ENCODE data around the gene BIRC3.

DNA sequence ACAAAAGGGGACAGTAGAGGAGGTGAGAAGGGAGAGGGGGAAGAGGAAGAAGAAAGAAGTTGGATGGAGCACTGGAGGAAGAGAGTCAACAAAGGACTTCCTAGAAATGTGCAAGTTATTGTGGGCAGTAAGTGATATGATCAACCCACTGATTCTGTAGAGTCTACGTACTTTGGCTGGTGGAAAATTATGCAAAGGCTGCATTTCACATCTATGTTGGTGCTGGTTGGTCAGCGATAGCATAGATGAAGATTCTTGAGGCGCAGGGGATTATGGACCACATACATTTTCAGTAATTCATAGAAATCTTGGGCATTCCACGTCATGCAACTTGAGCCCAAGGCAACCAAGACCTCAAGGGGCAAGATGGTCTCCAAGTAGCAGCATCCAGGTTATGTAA lies 12.6 kb upstream of the BIRC3 start:
- TF ChIP-seq CTCF (conservative IDR thresholded peaks at IDR 0.05; ENCODE audit: low read depth, low read length) (no peak), MAFK (IDR thresholded peaks at IDR 0.05; ENCODE audit: low read depth, low read length) (no peak), POLR2A (IDR thresholded peaks at IDR 0.05; ENCODE audit: low read depth, low read length) (no peak), CEBPB (IDR thresholded peaks at IDR 0.05; ENCODE audit: low read depth, low read length) (no peak), FOS (IDR thresholded peaks at IDR 0.05; ENCODE audit: low read depth, low read length) (no peak), BHLHE40 (IDR thresholded peaks at IDR 0.05; ENCODE audit: low read depth, low read length) (no peak), MAZ (IDR thresholded peaks at IDR 0.05; ENCODE audit: borderline replicate concordance, low read depth, low read length) (no peak), RAD21 (IDR thresholded peaks at IDR 0.05; ENCODE audit: low read length) (no peak), RCOR1 (IDR thresholded peaks at IDR 0.05; ENCODE audit: insufficient replicate concordance, low read length) (no peak)
- TF ChIP-seq, protein P1, sequence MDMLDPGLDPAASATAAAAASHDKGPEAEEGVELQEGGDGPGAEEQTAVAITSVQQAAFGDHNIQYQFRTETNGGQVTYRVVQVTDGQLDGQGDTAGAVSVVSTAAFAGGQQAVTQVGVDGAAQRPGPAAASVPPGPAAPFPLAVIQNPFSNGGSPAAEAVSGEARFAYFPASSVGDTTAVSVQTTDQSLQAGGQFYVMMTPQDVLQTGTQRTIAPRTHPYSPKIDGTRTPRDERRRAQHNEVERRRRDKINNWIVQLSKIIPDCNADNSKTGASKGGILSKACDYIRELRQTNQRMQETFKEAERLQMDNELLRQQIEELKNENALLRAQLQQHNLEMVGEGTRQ (IDR thresholded peaks at IDR 0.05; ENCODE audit: low read depth, low read length) = no peak

All from IMR-90 (cell line).